Loucy (cell line): ENCODE results near the gene ZNF407.

Experiments
- H2AFZ ChIP-seq: fragments of 200-600 bp; sonication (generic); 2 replicates; pipeline ENCODE4 v1.6.0; 2016; ENCODE audit warnings: antibody characterized with exemption, mild to moderate bottlenecking, low read length, moderate library complexity
- H3F3A ChIP-seq: fragments of 200-600 bp; 2 replicates; pipeline ENCODE4 v1.6.0; 2016; ENCODE audit warnings: antibody characterized with exemption, low read depth, mild to moderate bottlenecking
- H3K27me3 ChIP-seq: fragments of 200-600 bp; sonication (generic); 2 replicates; pipeline ENCODE4 v1.6.1; 2014; ENCODE audit warnings: low read length, mild to moderate bottlenecking; ENCODE audit not compliant: insufficient read depth, poor library complexity, severe bottlenecking
- H3K36me3 ChIP-seq: fragments of 200-600 bp; sonication (generic); 2 replicates; pipeline ENCODE4 v1.6.1; 2016; ENCODE audit warnings: low read length; ENCODE audit not compliant: insufficient read depth
- H3K4me1 ChIP-seq: fragments of 200-600 bp; sonication (generic); 2 replicates; pipeline ENCODE4 v1.5.1; 2014; ENCODE audit warnings: low read length, mild to moderate bottlenecking; ENCODE audit not compliant: insufficient read depth, poor library complexity, severe bottlenecking
- H3K4me2 ChIP-seq: fragments of 200-600 bp; sonication (generic); 2 replicates; pipeline ENCODE4 v1.6.0; 2014; ENCODE audit warnings: antibody characterized with exemption, low read length, low read depth, mild to moderate bottlenecking; ENCODE audit not compliant: poor library complexity, severe bottlenecking
- H3K4me3 ChIP-seq: fragments of 200-600 bp; sonication (generic); 2 replicates; pipeline ENCODE4 v1.5.1; 2014; ENCODE audit warnings: low read length, mild to moderate bottlenecking, mixed read lengths; ENCODE audit not compliant: poor library complexity, severe bottlenecking
- H3K79me2 ChIP-seq: fragments of 200-600 bp; sonication (generic); 2 replicates; pipeline ENCODE4 v1.6.1; 2014; ENCODE audit warnings: low read length; ENCODE audit not compliant: insufficient read depth
- H3K9ac ChIP-seq: fragments of 200-600 bp; sonication (generic); 2 replicates; pipeline ENCODE4 v1.6.0; 2014; ENCODE audit warnings: mild to moderate bottlenecking, low read depth, low read length, moderate library complexity; ENCODE audit not compliant: poor library complexity, severe bottlenecking
- H3K9me2 ChIP-seq: fragments of 200-600 bp; sonication (generic); replicated peaks from 2 replicates; pipeline ENCODE4 v1.6.1; 2016; ENCODE audit warnings: low read depth, low read length, mixed read lengths
- H3K9me3 ChIP-seq: fragments of 200-600 bp; sonication (generic); 2 replicates; pipeline ENCODE4 v1.6.1; 2014; ENCODE audit warnings: mild to moderate bottlenecking, antibody characterized with exemption, low read length, low read depth; ENCODE audit not compliant: insufficient read depth
- H4K20me1 ChIP-seq: fragments of 200-600 bp; sonication (generic); 2 replicates; pipeline ENCODE4 v1.6.0; 2014; ENCODE audit warnings: antibody characterized with exemption, low read length, mild to moderate bottlenecking; ENCODE audit not compliant: insufficient read depth, poor library complexity, severe bottlenecking
- CTCF ChIP-seq: fragments of 200-600 bp; sonication (generic); conservative IDR thresholded peaks from 2 replicates; pipeline ENCODE4 v1.5.1; 2014; ENCODE audit warnings: mild to moderate bottlenecking, antibody characterized with exemption, low read length
- EZH2phosphoT487 ChIP-seq: fragments of 200-600 bp; IDR thresholded peaks from 2 replicates; pipeline ENCODE4 v1.6.1; 2018; ENCODE audit warnings: antibody characterized with exemption, mild to moderate bottlenecking, moderate library complexity, borderline replicate concordance

Gene ZNF407

GRCh38 chr18:74947875-74948274 lies 350.2 kb downstream of the ZNF407 start:
- Histone ChIP-seq H4K20me1 (no peaks in the 10 kb centered on the region), H3K36me3 (no peaks in the 10 kb centered on the region), H3K4me2 (no peak overlapping the region), H2AFZ (no peak overlapping the region), H3K27me3 (no peaks in the 10 kb centered on the region), H3K4me1 (no peaks in the 10 kb centered on the region), H3K9ac (no peak overlapping the region), H3K9me3 (no peaks in the 10 kb centered on the region), H3K4me3 (no peak overlapping the region), H3K9me2 (no peaks in the 10 kb centered on the region), H3K79me2 (no peaks in the 10 kb centered on the region), H3F3A (no peaks in the 10 kb centered on the region)
- TF ChIP-seq CTCF (no peak), EZH2phosphoT487 (no peak)

GRCh38 chr18:74949611-74950010 lies 351.9 kb downstream of the ZNF407 start:
- no peaks in the 10 kb centered on the region for H3K27me3 ChIP-seq

GRCh38 chr18:74950479-74950878 lies 352.8 kb downstream of the ZNF407 start:
- no peaks in the 10 kb centered on the region for H3K79me2 ChIP-seq
- no peaks in the 10 kb centered on the region for H3K9me2 ChIP-seq
- no peaks in the 10 kb centered on the region for H4K20me1 ChIP-seq
- H2AFZ ChIP-seq = no peak overlapping the region
- H3K36me3 ChIP-seq = no peaks in the 10 kb centered on the region
- H3K4me2 ChIP-seq = no peak overlapping the region
- no peaks in the 10 kb centered on the region for H3F3A ChIP-seq
- H3K9me3 ChIP-seq = no peaks in the 10 kb centered on the region
- H3K9ac ChIP-seq = no peak overlapping the region
- H3K4me3 ChIP-seq = no peak overlapping the region
- H3K27me3 ChIP-seq = no peaks in the 10 kb centered on the region
- no peaks in the 10 kb centered on the region for H3K4me1 ChIP-seq
- TF ChIP-seq EZH2phosphoT487 (no peak), CTCF (no peak)

More at GRCh38 chr18:74949611-74950010, 351.9 kb downstream of the ZNF407 start:
- no peak overlapping the region for H3K4me2 ChIP-seq
- H4K20me1 ChIP-seq = no peaks in the 10 kb centered on the region
- H3F3A ChIP-seq = no peaks in the 10 kb centered on the region
- TF ChIP-seq EZH2phosphoT487 (no peak), CTCF (no peak)
- H3K9me3 ChIP-seq = no peaks in the 10 kb centered on the region
- H3K79me2 ChIP-seq = no peaks in the 10 kb centered on the region
- no peaks in the 10 kb centered on the region for H3K4me1 ChIP-seq
- H2AFZ ChIP-seq = no peak overlapping the region
- H3K4me3 ChIP-seq = no peak overlapping the region
- H3K36me3 ChIP-seq = no peaks in the 10 kb centered on the region
- no peaks in the 10 kb centered on the region for H3K9me2 ChIP-seq
- H3K9ac ChIP-seq = no peak overlapping the region
